Measurements from ENCODE around the gene GNAQ. TPM values are rescaled to one million over a fixed set of nuclear protein-coding genes. Genes with fewer than 3 reads are reported as not detected.

Gene GNAQ
- total and polyA plus RNA-seq, 2 donors (not counting 1 experiment from before 2014, with no cell fraction given) = 0.60 to 1.4 TPM

DNA sequence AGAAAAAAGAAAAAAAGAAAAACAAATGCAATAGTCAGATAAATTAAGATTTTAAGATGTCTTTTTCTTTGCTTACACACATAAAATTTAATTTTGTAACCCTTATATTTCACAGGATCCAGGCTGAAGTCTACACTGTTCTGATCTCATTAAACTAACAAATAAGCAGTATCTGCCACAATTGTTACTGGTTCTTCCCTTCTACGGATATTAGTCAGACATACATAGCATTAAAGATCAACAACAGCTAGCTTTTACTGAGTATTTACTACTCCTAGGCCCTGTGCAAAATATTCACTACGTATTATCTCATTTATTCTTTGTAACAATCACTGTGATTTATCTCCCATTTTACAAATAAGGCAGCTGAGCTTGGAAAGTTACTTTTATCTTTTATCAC is 34.9 kb downstream of the GNAQ start:
- intact Hi-C loops (cut with micrococcal nuclease) = no loop called here
- ChIA-PET CTCF (no interaction called here), POLR2A (no interaction called here)
- Histone ChIP-seq H3K27me3 (replicated peaks in 1 of 4; ENCODE audit: control extremely low read depth in 1 of 4, control insufficient read depth in 3 of 4, insufficient read depth in 4 of 4, low read length in 3 of 4) (peaks cover 0 to 7% (median 1%) of the 10 kb centered on the region in 4 experiments), H3K79me2 (ENCODE audit: control insufficient read depth, insufficient read depth, low read length) (no peaks in the 10 kb centered on the region), H3K27ac (ENCODE audit: low read length in 2 of 2) (no peak overlapping the region), H4K20me1 (ENCODE audit: control insufficient read depth, insufficient read depth, low read length, poor library complexity, severe bottlenecking) (no peaks in the 10 kb centered on the region), H2AFZ (ENCODE audit: insufficient read depth, low read depth, low read length, poor library complexity, severe bottlenecking) (no peak overlapping the region), H3K4me1 (ENCODE audit: control insufficient read depth in 2 of 2, insufficient read depth in 2 of 2, low read length in 2 of 2) (peaks cover 0 to 9% of the 10 kb centered on the region in 2 donors), H3K4me3 (ENCODE audit: control extremely low read depth in 1 of 5, extremely low read depth in 1 of 5, insufficient read depth in 1 of 5, low read depth in 2 of 5, low read length in 4 of 5) (no peak overlapping the region), H3K36me3 (replicated peaks in 1 of 2; ENCODE audit: control extremely low read depth in 1 of 2, control insufficient read depth in 1 of 2, extremely low read depth in 1 of 2, insufficient read depth in 2 of 2, low read length in 1 of 2) (no peaks in the 10 kb centered on the region), H3K9me3 (ENCODE audit: control extremely low read depth in 1 of 3, control insufficient read depth in 2 of 3, insufficient read depth in 1 of 3, low read length in 2 of 3) (no peaks in the 10 kb centered on the region), H3K4me2 (replicated peaks; ENCODE audit: low read depth, low read length, poor library complexity, severe bottlenecking) (no peak overlapping the region), H3K9ac (ENCODE audit: low read length) (no peak overlapping the region)
- Mint-ChIP-seq H3K27ac (no peak overlapping the region), H3K4me3 (no peak overlapping the region), H3K27me3 (peaks cover 31% of the 10 kb centered on the region), H3K9me3 (ENCODE audit: insufficient read depth) (no peaks in the 10 kb centered on the region), H3K4me1 (peaks cover 8% of the 10 kb centered on the region)
- TF ChIP-seq EZH2 (IDR thresholded peaks at IDR 0.05; ENCODE audit: borderline replicate concordance, insufficient read depth, low read depth, low read length, poor library complexity, severe bottlenecking) (no peak), CTCF (IDR thresholded peaks at IDR 0.05) (no peak)
- ATAC-seq (ENCODE audit: low read depth) (no peak), DNase-seq (no peak)
- WGBS (ENCODE audit: insufficient coverage) = 90% methylated on average over 1 of the region's 2 CpGs

DNA sequence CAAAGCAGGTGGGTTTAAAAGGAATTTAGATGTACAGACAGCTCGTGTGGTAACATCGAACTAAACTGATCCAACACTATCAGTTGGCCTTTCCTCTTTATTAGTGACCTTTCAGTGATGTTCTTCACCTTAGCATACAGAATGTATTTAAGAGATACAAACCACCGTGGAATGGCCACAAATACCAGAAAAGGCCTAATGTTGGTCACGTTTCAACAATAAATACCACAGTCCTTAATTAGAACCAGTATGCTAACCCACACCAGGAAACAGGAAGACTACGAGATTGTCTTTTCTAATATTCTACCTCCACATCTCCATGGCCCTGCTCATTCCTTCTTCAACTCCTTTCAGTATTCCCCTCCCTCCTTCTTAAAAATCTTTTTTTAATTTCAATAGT is 40.4 kb downstream of the GNAQ start:
- Mint-ChIP-seq H3K27me3 (peaks cover 14% of the 10 kb centered on the region), H3K4me3 (no peak overlapping the region), H3K4me1 (no peaks in the 10 kb centered on the region), H3K9me3 (ENCODE audit: insufficient read depth) (no peaks in the 10 kb centered on the region), H3K27ac (no peak overlapping the region)
- no peak overlapping the region for H3K27ac ChIP-seq (ENCODE audit: low read length in 2 of 2)
- no peak for TF ChIP-seq CTCF (IDR thresholded peaks at IDR 0.05)
- TF ChIP-seq EZH2 (IDR thresholded peaks at IDR 0.05; ENCODE audit: borderline replicate concordance, insufficient read depth, low read depth, low read length, poor library complexity, severe bottlenecking) = no peak
- H3K27me3 ChIP-seq (replicated peaks in 1 of 4; ENCODE audit: control extremely low read depth in 1 of 4, control insufficient read depth in 3 of 4, insufficient read depth in 4 of 4, low read length in 3 of 4) = no peaks in the 10 kb centered on the region
- no peaks in the 10 kb centered on the region for H3K79me2 ChIP-seq (ENCODE audit: control insufficient read depth, insufficient read depth, low read length)
- POLR2A ChIA-PET = no interaction called here
- no peaks in the 10 kb centered on the region for H3K9me3 ChIP-seq (ENCODE audit: control extremely low read depth in 1 of 3, control insufficient read depth in 2 of 3, insufficient read depth in 1 of 3, low read length in 2 of 3)
- H3K4me1 ChIP-seq (ENCODE audit: control insufficient read depth in 2 of 2, insufficient read depth in 2 of 2, low read length in 2 of 2) = no peaks in the 10 kb centered on the region
- intact Hi-C loops (cut with micrococcal nuclease) = no loop called here
- ATAC-seq (ENCODE audit: low read depth) = no peak
- CTCF ChIA-PET = interaction anchor here (0.6 kb wide), 1 partner anchor 9 kb away, joined by 3 read pairs; no protein-coding TSS in a partner anchor
- H4K20me1 ChIP-seq (ENCODE audit: control insufficient read depth, insufficient read depth, low read length, poor library complexity, severe bottlenecking) = no peaks in the 10 kb centered on the region
- no peak overlapping the region for H3K4me3 ChIP-seq (ENCODE audit: control extremely low read depth in 1 of 5, extremely low read depth in 1 of 5, insufficient read depth in 1 of 5, low read depth in 2 of 5, low read length in 4 of 5)
- no peak overlapping the region for H2AFZ ChIP-seq (ENCODE audit: insufficient read depth, low read depth, low read length, poor library complexity, severe bottlenecking)
- WGBS (ENCODE audit: insufficient coverage) = 56% methylated on average over 3 of the region's 5 CpGs
- no peak for DNase-seq
- H3K4me2 ChIP-seq (replicated peaks; ENCODE audit: low read depth, low read length, poor library complexity, severe bottlenecking) = no peak overlapping the region
- no peaks in the 10 kb centered on the region for H3K36me3 ChIP-seq (replicated peaks in 1 of 2; ENCODE audit: control extremely low read depth in 1 of 2, control insufficient read depth in 1 of 2, extremely low read depth in 1 of 2, insufficient read depth in 2 of 2, low read length in 1 of 2)
- H3K9ac ChIP-seq (ENCODE audit: low read length) = no peak overlapping the region

Data from B cell (primary cell).